HG02981 (cell line): Measurements from ENCODE around the gene TYK2.
"Not testable (repeated sequence)": the region's sequence is repeated elsewhere in the genome, so short reads cannot be mapped to it uniquely, and the experiment has no call there.

Experiments used
- ATAC-seq: cut with Tn5 transposase; IDR thresholded peaks from one replicate; pipeline ENCODE4 v1.9.1; 2021; ENCODE audit warnings: mild to moderate bottlenecking, moderate library complexity; ENCODE audit not compliant: unreplicated experiment

The TYK2 gene

DNA sequence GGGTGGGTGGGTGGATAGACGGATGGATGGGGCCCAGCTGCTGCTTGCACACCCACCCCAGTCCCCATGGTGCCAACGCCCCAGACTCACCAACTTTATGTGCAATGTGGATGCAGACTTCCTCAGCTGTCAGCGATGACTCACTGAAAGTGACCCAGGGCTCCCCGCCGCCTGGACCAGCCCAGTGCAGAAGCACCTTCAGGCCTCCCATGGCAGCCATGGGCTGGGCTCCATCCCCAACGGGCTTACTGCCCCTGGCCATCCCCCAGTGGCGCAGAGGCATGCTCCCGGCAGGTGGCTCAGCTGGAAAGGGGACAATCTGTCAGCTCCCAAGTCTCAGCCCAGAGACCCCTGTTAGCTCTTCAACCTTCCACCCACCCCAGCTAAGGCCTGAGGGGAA is 2.2 kb downstream of the TYK2 start:
- ATAC-seq, result no peak

DNA sequence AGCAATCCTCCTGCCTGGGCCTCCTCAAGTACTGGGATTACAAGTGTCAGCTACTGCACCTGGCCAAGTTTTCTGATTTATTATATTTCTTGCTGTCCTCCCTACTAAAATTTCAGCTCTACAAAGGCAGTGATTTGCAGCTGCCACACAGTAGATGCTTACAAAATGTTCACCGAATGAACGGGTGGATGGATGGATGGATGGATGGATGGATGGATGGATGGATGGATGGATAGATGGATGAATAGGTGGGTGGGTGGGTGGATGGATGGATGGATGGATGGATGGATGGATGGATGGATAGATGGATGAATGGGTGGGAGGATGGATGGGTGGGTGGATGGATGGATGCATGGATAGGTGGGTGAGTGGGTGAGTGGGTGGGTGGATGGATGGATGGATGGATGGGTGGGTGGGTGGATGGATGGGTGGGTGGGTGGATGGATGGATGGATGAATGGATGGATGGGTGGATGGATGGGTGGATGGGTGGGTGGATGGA is 3.2 kb downstream of the TYK2 start:
- ATAC-seq, result not testable (repeated sequence)

DNA sequence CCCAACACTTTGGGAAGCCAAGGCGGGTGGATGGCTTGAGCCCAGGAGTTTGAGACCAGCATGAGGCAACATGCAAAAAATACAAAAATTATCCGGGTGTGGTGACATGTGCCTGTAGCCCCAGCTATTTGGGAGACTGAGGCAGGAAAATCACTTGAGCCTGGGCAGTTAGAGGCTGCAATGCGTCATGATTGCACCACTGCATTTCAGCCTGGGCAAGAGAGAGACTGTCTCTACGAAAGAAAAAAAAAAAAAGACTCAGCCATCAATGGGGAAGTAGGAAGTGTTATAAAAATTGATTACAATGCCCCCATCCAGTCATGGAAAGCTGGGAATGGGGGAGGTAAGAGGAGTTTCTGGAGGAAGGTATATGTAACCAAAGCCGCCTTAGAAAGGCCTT is 5.4 kb downstream of the TYK2 start:
- no peak for ATAC-seq

GRCh38 chr19:10372690-10373089 is 7.7 kb downstream of the TYK2 start:
- ATAC-seq, result no peak

DNA sequence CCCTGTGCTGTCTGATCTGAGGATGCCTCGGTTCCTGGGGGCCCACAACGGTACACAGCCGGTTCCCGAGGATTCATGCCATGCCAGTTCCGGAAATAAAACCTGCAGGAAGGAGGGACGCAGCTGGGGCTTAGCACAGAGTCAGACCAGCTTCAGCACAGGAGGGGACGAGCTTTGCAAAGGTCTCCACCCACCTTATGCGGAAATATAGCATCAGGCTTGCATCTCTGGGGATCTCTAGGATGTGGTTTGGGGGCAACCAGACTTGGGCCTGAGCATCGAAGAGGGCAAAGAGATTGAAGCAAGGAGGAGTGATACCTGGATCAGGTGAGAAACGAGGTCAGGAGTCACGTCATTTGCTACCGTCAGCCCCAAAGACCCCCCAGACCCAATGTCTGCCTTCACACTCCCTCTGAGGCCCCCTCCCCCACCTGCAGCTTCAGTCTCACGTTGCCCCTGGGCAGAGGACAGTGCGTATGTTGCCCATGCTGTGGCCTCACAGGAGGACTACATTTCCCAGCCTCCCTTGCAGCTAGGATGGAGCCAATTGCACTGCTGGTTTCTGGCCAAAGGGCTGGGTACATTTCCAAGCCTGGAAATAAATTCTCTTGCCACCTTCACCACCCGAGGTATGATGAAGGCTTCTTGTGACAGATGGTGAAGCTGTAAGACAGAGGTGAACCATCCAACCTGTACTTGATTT is 12.1 kb downstream of the TYK2 start:
- ATAC-seq, result no peak

- not testable (repeated sequence) for ATAC-seq
These were observed 13.3 kb downstream of the TYK2 start for GRCh38 chr19:10366950-10367512.

DNA sequence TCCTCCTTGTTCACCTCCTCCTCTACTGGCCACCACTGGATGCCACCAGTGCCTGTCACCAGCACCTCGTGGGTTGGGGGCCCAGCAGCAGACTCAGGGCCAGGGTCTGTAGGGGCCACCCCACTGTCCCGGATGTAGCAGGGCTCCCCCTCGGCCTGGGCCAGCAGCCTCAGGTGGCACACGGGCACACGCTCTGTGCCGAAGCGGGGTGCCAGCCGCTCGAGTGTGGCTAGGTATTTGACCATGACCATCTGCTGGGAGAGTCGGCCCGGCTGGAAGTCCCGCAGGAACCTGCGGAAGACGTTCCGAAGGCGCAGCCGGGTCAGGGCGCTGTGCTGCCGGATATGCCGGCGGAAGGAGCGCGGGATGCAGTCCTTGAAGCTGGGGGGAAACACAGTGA is 14.9 kb downstream of the TYK2 start:
- ATAC-seq, result no peak

DNA sequence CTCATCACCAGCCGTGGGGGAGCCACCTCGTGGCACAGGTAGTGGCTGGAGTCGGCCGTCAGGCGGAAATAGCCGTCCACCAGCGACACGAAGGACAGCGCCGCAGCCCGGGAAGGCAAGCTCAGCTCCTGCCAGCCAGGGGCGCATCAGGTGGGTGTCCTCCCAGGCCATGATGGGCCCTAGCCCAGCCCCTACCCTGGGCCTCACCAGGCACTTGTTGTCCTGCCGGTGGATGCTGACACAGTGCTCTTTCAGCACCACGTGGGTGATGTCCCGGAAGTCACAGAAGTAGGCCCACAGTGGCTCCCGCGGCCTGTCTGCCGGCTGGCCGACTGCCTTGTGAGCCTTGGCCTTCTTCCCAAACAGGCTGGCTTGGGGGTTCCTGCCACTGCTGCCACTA is 15.7 kb downstream of the TYK2 start:
- no peak for ATAC-seq

DNA sequence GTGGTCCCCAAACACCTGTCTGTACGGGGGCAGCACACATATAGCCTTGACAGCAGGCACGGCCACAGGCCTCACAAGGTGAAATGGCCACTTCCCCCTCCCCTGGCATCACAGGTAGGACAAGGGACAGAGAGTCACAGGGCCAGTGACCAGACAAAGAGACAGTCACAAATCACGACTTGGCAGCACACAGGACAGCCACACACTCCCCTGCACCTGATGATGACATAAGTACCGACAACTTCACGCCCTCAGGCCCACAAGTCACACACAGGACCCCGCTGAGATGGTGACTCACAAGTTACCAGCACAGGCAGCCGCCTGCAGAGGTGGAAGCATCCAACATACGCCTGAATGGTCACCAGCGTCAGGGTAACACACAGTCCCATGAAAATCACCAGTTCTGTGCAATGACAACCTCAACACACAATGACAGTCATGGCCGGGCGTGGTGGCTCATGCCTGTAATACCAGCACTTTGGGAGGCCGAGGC is 16.5 kb downstream of the TYK2 start:
- ATAC-seq, result no peak

GRCh38 chr19:10362259-10362658 is 18.1 kb downstream of the TYK2 start:
- no peak for ATAC-seq

GRCh38 chr19:10361569-10362011 is 18.8 kb downstream of the TYK2 start:
- no peak for ATAC-seq

DNA sequence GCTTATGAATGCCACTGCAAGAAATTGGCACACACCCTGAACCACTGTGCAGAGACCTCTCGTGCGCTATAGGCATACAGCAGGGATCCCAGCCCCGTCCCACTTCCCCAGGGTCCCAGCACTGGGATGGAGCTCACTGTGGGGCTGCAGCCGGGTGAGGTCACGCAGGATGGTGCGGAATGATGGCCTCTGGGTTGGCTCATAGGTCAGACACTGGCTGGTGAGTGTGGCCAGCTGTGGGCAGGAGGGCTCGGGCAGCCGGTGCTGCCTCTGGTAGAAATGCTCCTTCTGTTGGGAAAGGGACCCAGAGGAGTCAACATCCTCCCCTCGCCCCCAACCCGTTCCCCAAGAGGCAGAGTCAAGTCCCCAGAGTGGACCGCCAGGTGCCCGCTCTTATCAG is 23.9 kb downstream of the TYK2 start:
- ATAC-seq, result no peak

DNA sequence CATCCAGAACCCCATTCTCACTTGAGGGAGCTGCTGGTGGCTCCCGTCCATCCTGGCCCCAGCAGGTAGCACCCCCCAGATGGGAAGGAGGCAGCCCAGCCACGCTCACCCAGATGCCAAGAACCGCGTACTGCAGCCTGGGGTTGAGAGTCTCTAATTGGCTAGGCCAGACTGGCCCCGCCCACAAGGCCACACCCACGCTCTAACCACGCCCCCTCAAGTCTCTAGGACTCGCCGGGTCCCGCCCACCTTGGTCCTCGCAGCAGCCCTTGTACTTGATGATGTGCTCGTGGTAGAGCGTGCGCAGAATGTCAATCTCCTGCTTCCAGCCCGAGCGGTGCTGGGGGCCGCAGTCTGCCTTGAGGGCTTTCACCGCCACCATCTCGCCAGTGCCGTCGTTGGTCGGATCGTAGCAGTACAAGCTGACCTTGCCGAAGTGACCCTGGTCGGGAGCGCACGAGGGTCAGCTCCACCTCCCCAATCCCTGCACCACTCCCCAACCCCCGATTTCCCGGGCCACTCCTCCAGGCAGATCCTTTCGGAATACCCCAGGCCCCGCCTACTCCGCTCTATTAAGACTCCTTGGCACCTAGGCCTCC is 26.5 kb downstream of the TYK2 start:
- ATAC-seq, result no peak

GRCh38 chr19:10352764-10353671 is 27.4 kb downstream of the TYK2 start:
- ATAC-seq, result no peak

- ATAC-seq, result no peak
These were observed 33.9 kb downstream of the TYK2 start for GRCh38 chr19:10346509-10346908.

DNA sequence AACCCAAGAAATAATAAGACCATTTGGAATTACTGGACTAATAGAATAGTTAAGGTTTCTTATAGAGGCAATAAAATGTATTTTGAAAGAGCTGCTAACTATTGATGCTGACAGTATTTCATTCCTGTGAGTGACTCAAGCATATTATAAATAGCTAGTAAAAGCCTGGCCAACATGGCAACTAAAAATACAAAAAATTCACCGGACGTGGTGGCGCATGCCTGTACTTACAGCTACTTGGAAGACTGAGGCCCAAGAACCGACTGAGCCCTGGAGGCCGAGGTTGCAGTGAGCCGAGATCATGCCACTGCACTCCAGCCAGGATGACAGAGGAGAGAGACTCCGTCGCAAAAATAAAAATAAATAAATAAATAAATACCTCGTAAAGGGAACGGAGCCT is 35.6 kb downstream of the TYK2 start:
- ATAC-seq, result no peak

DNA sequence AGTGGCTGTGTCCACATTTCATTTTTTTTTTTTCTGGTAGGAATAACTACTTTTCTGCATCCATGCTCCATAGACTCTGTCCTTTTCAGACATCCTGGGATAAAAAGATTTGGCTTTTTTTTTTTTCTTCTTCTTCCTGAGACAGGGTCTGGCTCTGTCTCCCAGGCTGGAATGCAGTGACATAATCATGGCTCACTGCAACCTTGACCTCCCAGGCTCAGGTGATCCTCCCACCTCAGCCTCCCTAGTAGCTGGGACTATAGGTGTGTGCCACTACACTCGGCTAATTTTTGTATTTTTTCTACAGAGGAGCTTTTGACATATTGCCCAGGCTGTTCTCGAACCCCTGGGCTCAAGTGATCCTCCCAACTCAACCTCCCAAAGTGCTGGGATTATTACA is 36.9 kb downstream of the TYK2 start:
- ATAC-seq, result no peak

GRCh38 chr19:10339977-10340376 is 40.4 kb downstream of the TYK2 start:
- ATAC-seq, result no peak

- peak; percentile 63 for ATAC-seq
These were observed 40.9 kb downstream of the TYK2 start, which contains the start of gene ICAM3 for GRCh38 chr19:10339380-10339960. Gene ICAM3, minus strand, starts transcription at chr19:10339624. Its CDS starts 10 bp downstream, at chr19:10339614.

- no peak for ATAC-seq
These were observed 41.4 kb downstream of the TYK2 start for GRCh38 chr19:10338940-10339339.

- not testable (repeated sequence) for ATAC-seq
These were observed 43.6 kb downstream of the TYK2 start for GRCh38 chr19:10336725-10337124.
